Mesodermal cell (in vitro differentiated cells): Measurements from ENCODE around the gene CFAP100.

Source experiments
- H3K27ac ChIP-seq: 2 replicates; pipeline ENCODE4 v1.7.0; 2013; ENCODE audit warnings: mild to moderate bottlenecking, low read depth, low read length, moderate library complexity; ENCODE audit not compliant: severe bottlenecking
- H3K36me3 ChIP-seq: 2 replicates; pipeline ENCODE4 v1.7.1; 2013; ENCODE audit warnings: mild to moderate bottlenecking, low read length, moderate library complexity; ENCODE audit not compliant: control insufficient read depth, insufficient read depth
- H3K4me1 ChIP-seq: one replicate; pipeline ENCODE4 v1.7.1; 2013; ENCODE audit warnings: mild to moderate bottlenecking, low read length; ENCODE audit not compliant: insufficient read depth, control insufficient read depth, poor library complexity, severe bottlenecking
- H3K4me3 ChIP-seq: 2 replicates; pipeline ENCODE4 v1.7.0; 2013; ENCODE audit warnings: low read length, control low read depth, mild to moderate bottlenecking; ENCODE audit not compliant: insufficient read depth, poor library complexity, severe bottlenecking; ENCODE audit errors: extremely low read depth
- H3K9me3 ChIP-seq: 2 replicates; pipeline ENCODE4 v1.7.1; 2013; ENCODE audit warnings: mild to moderate bottlenecking, low read length, moderate library complexity; ENCODE audit not compliant: control insufficient read depth
- WGBS, 2 experiments: methylation state at CpG; one replicate each; pipeline ENCODE4 v1.1.5; 2013; ENCODE audit warnings: missing lambda C conversion rate in 2 of 2; ENCODE audit not compliant: insufficient coverage in 2 of 2; 5-methylcytosine and 5-hydroxymethylcytosine counted together

CFAP100 gene

GRCh38 chr3:126351086-126351770 is 43.5 kb upstream of the CFAP100 start:
- Histone ChIP-seq H3K36me3 (no peaks in the 10 kb centered on the region), H3K27ac (no peak overlapping the region), H3K4me1 (peaks cover 8% of the 10 kb centered on the region), H3K4me3 (no peak overlapping the region), H3K9me3 (no peaks in the 10 kb centered on the region)
- 93% methylated on average over 6 to 7 of the region's 10 CpGs for WGBS, 2 experiments

- Histone ChIP-seq H3K4me1 (peaks cover 10% of the 10 kb centered on the region), H3K36me3 (no peaks in the 10 kb centered on the region), H3K4me3 (no peak overlapping the region), H3K27ac (no peak overlapping the region), H3K9me3 (no peaks in the 10 kb centered on the region)
- 96% methylated on average over 18 of the region's 18 CpGs for WGBS, 2 experiments
Measured at GRCh38 chr3:126351771-126352475, 42.8 kb upstream of the CFAP100 start.

- H3K27ac ChIP-seq = no peak overlapping the region
- H3K36me3 ChIP-seq = no peaks in the 10 kb centered on the region
- H3K4me3 ChIP-seq = no peak overlapping the region
- 93% methylated on average over 24 to 26 of the region's 27 CpGs for WGBS, 2 experiments
- H3K9me3 ChIP-seq = no peaks in the 10 kb centered on the region
- peaks cover 10% of the 10 kb centered on the region for H3K4me1 ChIP-seq
Measured at GRCh38 chr3:126352476-126353454, 41.9 kb upstream of the CFAP100 start.

- Histone ChIP-seq H3K36me3 (no peaks in the 10 kb centered on the region), H3K4me3 (no peak overlapping the region), H3K9me3 (no peaks in the 10 kb centered on the region), H3K27ac (no peak overlapping the region), H3K4me1 (peaks cover 18% of the 10 kb centered on the region)
- WGBS, 2 experiments = 86 to 91% methylated on average over 7 to 8 of the region's 8 CpGs
Measured at GRCh38 chr3:126353694-126354321, 40.9 kb upstream of the CFAP100 start.

GRCh38 chr3:126354776-126355175 is 39.9 kb upstream of the CFAP100 start:
- no peaks in the 10 kb centered on the region for H3K36me3 ChIP-seq

GRCh38 chr3:126355251-126355650 is 39.5 kb upstream of the CFAP100 start:
- Histone ChIP-seq H3K4me3 (no peak overlapping the region), H3K36me3 (no peaks in the 10 kb centered on the region), H3K9me3 (no peaks in the 10 kb centered on the region), H3K27ac (peak overlapping the region; percentile 51), H3K4me1 (peaks cover 18% of the 10 kb centered on the region)
- 57 to 60% methylated on average over 2 of the region's 3 CpGs for WGBS, 2 experiments

More at GRCh38 chr3:126354776-126355175, 39.9 kb upstream of the CFAP100 start:
- WGBS, 2 experiments = 75 to 88% methylated on average over 6 of the region's 7 CpGs
- no peaks in the 10 kb centered on the region for H3K9me3 ChIP-seq
- peaks cover 18% of the 10 kb centered on the region for H3K4me1 ChIP-seq
- no peak overlapping the region for H3K4me3 ChIP-seq
- no peak overlapping the region for H3K27ac ChIP-seq

GRCh38 chr3:126355777-126356372 is 38.8 kb upstream of the CFAP100 start:
- peaks cover 18% of the 10 kb centered on the region for H3K4me1 ChIP-seq
- H3K4me3 ChIP-seq = peak overlapping the region; percentile 53
- no peaks in the 10 kb centered on the region for H3K36me3 ChIP-seq
- no peaks in the 10 kb centered on the region for H3K9me3 ChIP-seq
- 1 to 2% methylated on average over 22 to 30 of the region's 32 CpGs for WGBS, 2 experiments
- H3K27ac ChIP-seq = peak overlapping the region; percentile 51

- Histone ChIP-seq H3K36me3 (no peaks in the 10 kb centered on the region), H3K9me3 (no peaks in the 10 kb centered on the region), H3K27ac (peak overlapping the region; percentile 51), H3K4me3 (peak overlapping the region; percentile 53), H3K4me1 (peaks cover 18% of the 10 kb centered on the region)
- 0 to 1% methylated on average over 70 to 79 of the region's 100 CpGs for whole genome bisulfite sequencing, 2 experiments
Measured at GRCh38 chr3:126356373-126357264, 38.1 kb upstream of the CFAP100 start.

- Histone ChIP-seq H3K36me3 (no peaks in the 10 kb centered on the region), H3K4me3 (peak within 1 kb of the TSS; percentile 53), H3K27ac (peak within 1 kb of the TSS; percentile 51), H3K9me3 (no peaks in the 10 kb centered on the region), H3K4me1 (peaks cover 18% of the 10 kb centered on the region)
- 0 to 1% methylated on average over 42 to 53 of the region's 86 CpGs for WGBS, 2 experiments
Measured at GRCh38 chr3:126357295-126358037, 37.2 kb upstream of the CFAP100 start, which contains the start of gene KLF15. TSS of gene KLF15 (minus strand) at chr3:126357408. CDS start at chr3:126352922, 4,486 bp downstream.
